Stomach (tissue), 4 donors: Measurements from ENCODE around the gene PLS1.

Source experiments
- EP300 ChIP-seq: sonication (generic); formaldehyde crosslinking; IDR thresholded peaks from one replicate; pipeline ENCODE4 v1.6.1; 2017; ENCODE audit warnings: antibody characterized with exemption
- POLR2A ChIP-seq, 4 donors: fragments of 450-650 bp; IDR thresholded peaks; one replicate each; pipeline ENCODE4 v1.6.1; 2016; ENCODE audit warnings: antibody characterized with exemption in 4 of 4, control low read depth in 2 of 4, mild to moderate bottlenecking in 1 of 4, moderate library complexity in 1 of 4
- POLR2AphosphoS5 ChIP-seq, 3 donors: sonication (generic); formaldehyde crosslinking; IDR thresholded peaks; one replicate each; pipeline ENCODE4 v1.6.1; 2016; ENCODE audit warnings: antibody characterized with exemption in 3 of 3
- TF ChIP-seq, protein P1 (sequence below), 7 experiments: fragments of 450-650 bp in 4 of 7; fragments of 200-600 bp in 3 of 7; sonication (generic) in 3 of 7; IDR thresholded peaks; one replicate each; pipeline ENCODE4 v1.5.1; 2016 to 2019; ENCODE audit warnings: antibody characterized with exemption in 7 of 7, control low read depth in 2 of 7, mild to moderate bottlenecking in 1 of 7

- TF ChIP-seq, protein P1, sequence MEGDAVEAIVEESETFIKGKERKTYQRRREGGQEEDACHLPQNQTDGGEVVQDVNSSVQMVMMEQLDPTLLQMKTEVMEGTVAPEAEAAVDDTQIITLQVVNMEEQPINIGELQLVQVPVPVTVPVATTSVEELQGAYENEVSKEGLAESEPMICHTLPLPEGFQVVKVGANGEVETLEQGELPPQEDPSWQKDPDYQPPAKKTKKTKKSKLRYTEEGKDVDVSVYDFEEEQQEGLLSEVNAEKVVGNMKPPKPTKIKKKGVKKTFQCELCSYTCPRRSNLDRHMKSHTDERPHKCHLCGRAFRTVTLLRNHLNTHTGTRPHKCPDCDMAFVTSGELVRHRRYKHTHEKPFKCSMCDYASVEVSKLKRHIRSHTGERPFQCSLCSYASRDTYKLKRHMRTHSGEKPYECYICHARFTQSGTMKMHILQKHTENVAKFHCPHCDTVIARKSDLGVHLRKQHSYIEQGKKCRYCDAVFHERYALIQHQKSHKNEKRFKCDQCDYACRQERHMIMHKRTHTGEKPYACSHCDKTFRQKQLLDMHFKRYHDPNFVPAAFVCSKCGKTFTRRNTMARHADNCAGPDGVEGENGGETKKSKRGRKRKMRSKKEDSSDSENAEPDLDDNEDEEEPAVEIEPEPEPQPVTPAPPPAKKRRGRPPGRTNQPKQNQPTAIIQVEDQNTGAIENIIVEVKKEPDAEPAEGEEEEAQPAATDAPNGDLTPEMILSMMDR (IDR thresholded peaks at IDR 0.05) = no peak
- TF ChIP-seq POLR2A (IDR thresholded peaks at IDR 0.05) (no peak), EP300 (no peak), POLR2AphosphoS5 (IDR thresholded peaks at IDR 0.05) (no peak)
Observed at GRCh38 chr3:142735462-142735861, 139.3 kb downstream of the PLS1 start.
